DLD1 (cell line): ENCODE measurements around the gene CACNA2D3.

Experiments used
- in situ Hi-C: cut with HindIII; loops from 2 replicates; pipeline ENCODE4 v1.10.0; 2017; ENCODE audit warnings: low sequenced_read_pairs

CACNA2D3 gene

DNA sequence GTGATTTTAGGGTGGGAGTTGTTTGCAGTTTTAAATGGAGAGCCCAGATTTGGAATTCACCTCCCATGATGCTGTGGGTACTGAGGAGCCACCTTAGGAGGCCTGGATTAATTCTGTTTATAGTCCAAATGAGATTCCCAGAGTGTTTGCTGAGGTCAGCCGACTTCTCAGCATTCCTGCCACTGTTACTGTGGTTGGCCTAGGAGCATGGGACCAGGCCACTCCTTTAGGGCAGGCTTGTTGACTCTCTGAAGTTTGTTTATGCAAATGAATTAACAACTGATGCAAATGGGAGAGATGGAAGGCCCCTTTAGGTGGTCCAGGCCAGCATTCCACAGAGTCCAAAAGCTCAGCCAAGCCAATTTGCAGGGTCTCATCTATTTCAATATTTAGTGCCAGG lies 46.1 kb downstream of the CACNA2D3 start:
- in situ Hi-C loops = no loop called here

DNA sequence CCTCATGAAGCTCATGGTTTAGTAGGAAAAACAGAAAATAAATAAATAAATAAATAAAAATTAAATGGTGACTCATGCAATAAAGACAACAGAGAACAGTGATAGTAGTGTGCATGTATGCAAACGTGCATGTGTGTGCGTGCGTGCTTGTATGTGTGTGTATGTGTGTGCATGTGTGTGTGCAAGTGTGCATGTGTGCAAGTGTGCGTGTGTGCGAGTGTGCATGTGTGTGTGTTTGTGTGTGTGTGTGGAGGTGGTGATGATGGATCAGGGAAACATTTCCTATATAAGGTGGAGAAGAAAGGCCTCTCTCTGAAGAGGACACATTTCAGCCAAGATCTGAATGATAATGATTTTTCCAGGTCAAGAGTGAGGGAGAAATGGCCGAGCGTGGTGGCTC lies 47.2 kb downstream of the CACNA2D3 start:
- in situ Hi-C loops = no loop called here

DNA sequence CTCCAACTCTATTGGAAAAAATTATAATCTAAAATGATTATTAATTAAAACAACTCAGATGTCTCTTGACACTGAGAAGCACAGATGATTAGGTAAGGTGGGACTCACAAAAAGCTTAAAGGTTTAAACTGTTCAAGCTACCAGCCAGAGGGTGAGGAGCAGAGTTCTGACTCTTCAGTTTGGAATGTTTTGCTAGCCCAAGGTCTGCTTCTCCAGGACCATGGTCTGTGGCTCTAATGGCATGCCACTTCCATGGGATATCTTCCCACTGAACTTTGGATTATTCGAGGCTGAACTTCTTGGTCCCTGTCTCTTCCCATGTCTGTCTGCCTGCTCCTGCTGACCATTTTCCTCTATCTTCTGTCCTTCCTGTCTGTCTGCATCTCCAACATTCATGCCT lies 49.2 kb downstream of the CACNA2D3 start:
- in situ Hi-C loops = no loop called here

- in situ Hi-C loops = no loop called here
These were observed 49.6 kb downstream of the CACNA2D3 start for GRCh38 chr3:54171951-54172350.

- in situ Hi-C loops = no loop called here
These were observed 51.0 kb downstream of the CACNA2D3 start for GRCh38 chr3:54173371-54173770.

DNA sequence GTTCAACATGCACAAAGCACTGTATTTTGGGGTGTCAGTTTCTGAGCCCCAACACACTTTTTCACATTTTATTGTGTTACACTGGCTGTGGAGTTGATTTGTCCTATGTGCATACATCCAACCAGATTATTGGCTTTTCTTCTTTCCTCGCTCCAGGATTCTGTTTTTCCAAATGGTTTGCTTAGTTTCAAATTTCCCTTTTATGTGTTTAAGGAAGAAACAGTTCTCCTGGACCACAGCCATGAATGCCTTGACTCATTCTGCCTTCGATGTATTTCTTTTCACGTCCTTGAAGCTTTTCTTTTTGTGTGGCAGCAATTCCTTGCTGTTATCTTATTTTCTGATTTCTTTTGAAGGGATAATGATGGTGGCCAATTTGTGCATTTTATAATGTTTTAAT lies 53.8 kb downstream of the CACNA2D3 start:
- in situ Hi-C loops = no loop called here

DNA sequence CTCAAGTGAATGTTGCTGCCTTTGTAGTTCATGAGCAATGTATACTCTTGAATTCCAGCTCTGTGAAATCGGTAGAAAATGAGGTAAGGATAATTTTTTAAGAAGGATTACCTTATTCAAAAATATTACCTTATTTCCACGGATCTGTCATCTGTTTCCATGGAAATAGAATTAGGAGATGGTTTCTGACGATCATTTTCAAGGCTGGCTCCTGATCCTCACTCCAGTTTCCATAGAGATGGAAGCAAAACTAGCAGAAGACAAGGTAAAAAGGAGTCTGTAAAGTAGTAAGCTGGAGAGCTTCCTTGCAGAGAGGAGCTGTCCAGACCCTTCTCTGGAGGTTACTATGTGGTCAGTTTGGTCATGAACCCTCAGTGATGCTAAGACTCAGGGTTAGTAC lies 55.5 kb downstream of the CACNA2D3 start:
- in situ Hi-C loops = no loop called here

DNA sequence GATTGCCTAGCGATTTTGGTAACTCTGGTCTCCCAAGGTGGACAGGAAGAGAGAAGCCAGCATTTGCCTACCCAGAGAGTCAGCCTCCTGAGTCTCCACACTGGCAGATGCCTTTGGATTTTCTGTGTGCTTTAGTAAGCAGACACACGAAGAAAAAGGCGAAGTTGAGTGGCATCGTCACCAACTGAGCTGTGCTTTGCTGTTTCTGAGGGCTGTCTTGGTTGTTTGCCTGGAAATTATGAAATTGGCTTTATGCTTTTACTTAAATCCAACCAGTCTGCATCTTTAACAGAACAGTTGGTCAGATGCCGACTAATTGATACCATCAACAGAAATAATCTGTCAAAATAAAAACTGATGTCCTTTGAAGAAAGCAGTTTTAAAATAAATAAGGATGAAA lies 56.0 kb downstream of the CACNA2D3 start:
- in situ Hi-C loops = no loop called here

GRCh38 chr3:54180921-54181320 lies 58.6 kb downstream of the CACNA2D3 start:
- in situ Hi-C loops = no loop called here

DNA sequence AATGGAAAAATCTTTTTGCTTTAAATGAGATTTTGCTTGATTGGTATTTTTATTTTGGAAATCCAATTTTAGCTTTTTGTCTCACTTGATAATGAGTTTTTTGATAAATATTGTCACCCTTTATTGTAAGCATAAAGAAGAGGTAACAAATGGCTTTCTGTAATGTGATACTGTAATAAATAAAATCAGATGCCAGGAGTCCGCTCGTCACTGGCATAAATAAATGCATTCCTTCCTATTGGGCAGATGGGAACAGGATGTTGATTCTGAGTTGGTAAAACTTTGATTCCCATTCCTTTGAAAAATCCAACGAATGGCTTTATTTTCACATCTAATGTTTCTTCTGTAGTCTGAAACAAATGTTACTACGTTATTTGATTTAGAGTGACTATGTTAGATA lies 59.9 kb downstream of the CACNA2D3 start:
- in situ Hi-C loops = no loop called here

GRCh38 chr3:54185740-54186139 lies 63.4 kb downstream of the CACNA2D3 start:
- in situ Hi-C loops = no loop called here

DNA sequence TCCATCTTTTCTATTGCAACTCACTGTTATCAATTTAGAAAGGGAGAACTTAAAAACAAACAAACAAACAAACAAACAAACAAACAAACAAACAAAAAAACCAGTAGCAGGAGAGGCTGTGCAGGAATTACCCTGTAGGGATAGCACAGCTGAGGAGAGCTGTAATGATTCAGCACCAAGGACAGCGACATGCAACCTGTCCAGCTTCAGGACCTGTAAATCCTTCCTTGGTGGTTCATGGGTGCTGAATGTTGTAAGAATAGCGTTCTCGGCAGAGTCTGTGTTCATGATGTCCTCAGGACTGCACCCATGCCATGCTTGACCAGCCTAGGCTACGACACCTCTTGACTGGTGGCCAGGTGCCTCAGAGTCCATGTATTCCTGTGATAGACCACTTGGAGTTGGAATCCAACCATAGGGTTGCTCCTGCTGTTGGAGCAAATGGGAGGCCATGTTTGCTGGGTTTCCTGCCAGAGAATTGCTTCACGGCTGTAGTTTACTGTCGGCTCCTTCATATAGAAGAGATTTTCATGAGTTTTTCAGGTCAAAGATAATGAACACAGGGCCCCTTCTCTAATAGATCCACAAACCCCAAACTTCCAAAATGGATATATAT lies 65.9 kb downstream of the CACNA2D3 start:
- in situ Hi-C loops = no loop called here

- in situ Hi-C loops = no loop called here
These were observed 68.9 kb downstream of the CACNA2D3 start for GRCh38 chr3:54191220-54191619.

DNA sequence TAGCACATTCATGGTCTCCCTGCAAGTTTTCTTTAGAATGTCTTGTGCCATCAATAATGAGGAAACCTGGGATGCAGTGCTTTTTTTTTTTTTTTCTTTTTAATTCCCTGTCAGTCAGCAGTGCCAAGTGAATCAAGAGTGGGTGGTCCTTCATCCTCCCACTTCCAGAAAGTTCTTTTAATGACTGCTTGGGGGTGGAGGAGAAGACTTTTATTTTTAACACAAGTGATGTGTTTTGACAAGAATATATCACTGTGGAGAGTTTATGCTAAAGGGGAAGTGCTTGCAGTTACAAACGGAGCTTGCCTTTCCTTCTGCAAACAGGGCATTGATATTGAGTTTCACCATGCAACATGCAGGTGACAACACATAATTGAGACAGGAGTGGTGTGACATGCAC lies 69.7 kb downstream of the CACNA2D3 start:
- in situ Hi-C loops = no loop called here

- in situ Hi-C loops = no loop called here
These were observed 70.7 kb downstream of the CACNA2D3 start for GRCh38 chr3:54193093-54193492.

DNA sequence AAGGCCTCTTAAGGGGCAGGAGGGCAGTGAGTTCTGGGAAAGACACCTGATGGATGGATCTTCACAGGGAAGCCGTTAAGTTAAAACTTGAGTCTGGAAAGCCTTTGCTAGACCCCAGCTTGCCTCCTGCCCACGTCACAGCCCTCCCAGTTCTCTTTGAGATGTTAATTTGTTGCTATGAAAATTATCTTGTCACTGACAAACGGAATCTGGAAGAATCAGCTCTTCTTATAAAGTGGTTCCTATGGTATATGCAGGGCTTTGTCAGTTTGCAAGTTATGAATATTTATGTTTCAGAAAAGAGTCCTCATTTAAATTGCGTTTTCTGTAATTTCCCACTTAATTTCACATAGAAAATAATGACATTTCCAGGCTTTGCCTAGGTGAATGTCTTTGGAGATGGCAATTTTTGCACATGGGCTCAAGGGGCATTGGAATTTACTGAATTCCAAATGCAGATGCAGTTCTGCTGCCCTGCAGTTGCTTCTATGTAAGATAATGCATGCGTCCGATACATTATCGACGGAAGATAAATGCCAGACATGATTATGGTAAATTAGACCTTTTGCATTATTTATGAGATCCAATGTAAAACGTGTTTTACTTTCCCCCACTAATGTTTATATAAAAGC lies 74.1 kb downstream of the CACNA2D3 start:
- in situ Hi-C loops = no loop called here

GRCh38 chr3:54197509-54197908 lies 75.2 kb downstream of the CACNA2D3 start:
- in situ Hi-C loops = no loop called here

GRCh38 chr3:54198556-54198955 lies 76.2 kb downstream of the CACNA2D3 start:
- in situ Hi-C loops = no loop called here

- in situ Hi-C loops = no loop called here
These were observed 79.7 kb downstream of the CACNA2D3 start for GRCh38 chr3:54202054-54202453.

GRCh38 chr3:54202651-54203248 lies 80.4 kb downstream of the CACNA2D3 start:
- in situ Hi-C loops = no loop called here

DNA sequence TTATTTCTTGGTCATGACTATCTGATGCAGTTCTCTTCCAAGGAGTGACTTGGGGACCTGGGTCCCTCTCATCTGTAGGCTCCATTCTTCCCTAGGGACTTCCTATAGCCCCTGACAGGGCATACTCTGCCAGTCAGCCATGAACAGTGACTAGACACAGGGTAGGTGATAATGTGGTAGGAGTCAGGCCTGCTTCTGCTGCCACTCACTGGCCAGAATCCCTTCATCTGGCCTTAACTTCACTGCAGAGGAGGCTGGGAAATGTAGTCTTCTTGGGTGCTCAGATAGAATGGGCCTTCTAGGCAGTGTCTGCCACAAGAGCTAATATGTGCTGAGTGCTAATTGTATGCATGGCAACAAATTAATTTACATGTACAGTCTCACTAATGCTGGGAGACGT lies 84.5 kb downstream of the CACNA2D3 start:
- in situ Hi-C loops = no loop called here

DNA sequence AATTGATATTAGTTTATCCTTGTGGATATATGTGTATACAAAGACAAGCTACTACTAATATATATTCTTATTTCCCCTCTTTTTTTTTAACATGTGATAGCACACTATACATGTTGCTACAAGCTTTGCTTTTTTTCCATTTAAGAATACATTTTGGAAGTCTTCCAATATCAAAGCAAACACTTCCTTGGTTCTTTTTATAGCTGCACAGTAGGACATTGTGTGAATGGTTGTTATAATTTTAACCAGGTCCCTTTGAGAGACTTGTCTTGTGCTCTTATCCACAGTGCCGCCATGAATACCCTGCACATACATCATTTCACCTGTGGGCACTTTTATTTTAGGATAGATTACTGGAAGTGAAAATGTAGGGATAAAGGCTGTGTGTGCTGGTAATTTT lies 88.7 kb downstream of the CACNA2D3 start:
- in situ Hi-C loops = no loop called here

DNA sequence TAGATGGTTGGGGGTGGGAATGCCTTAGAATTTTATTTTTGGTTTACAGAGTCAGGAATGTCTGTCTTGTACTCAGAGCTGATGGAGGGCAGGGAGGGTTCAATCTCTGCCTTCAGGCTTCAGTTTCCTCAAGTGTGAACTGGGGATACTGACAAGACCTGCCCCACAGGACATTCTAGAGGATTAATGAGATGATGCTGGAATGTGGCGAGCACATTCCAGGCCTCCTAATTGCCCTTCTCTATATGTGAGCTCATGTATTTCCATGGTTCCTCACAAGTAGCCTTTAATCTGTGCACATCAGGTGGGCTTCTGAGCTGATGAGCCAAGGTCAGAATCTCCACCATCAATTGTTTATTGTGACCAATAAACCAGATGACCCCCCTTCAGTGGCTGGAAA lies 90.4 kb downstream of the CACNA2D3 start:
- in situ Hi-C loops = no loop called here
